GM23248 (cell line): Measurements from ENCODE around the gene S100A16. TPM values are rescaled to one million over a fixed set of nuclear protein-coding genes. Genes with fewer than 3 reads are reported as not detected.
"Not testable (repeated sequence)": the region's sequence is repeated elsewhere in the genome, so short reads cannot be mapped to it uniquely, and the experiment has no call there.

Experiments
- DNase-seq: peaks from one replicate; pipeline ENCODE4 v3.0.0-alpha.2; 2015
- H2AFZ ChIP-seq: fragments of 200-600 bp; sonication (generic); 2 replicates; pipeline ENCODE4 v1.6.1; 2016; ENCODE audit warnings: antibody characterized with exemption
- H3F3A ChIP-seq: fragments of 200-600 bp; sonication (generic); 2 replicates; pipeline ENCODE4 v1.6.1; 2016; ENCODE audit warnings: mild to moderate bottlenecking, antibody characterized with exemption, mixed run types; ENCODE audit not compliant: insufficient read depth
- H3K27ac ChIP-seq: fragments of 200-600 bp; sonication (generic); 2 replicates; pipeline ENCODE4 v1.5.1; 2016; ENCODE audit warnings: mild to moderate bottlenecking
- H3K27me3 ChIP-seq: fragments of 200-600 bp; sonication (generic); replicated peaks from 2 replicates; pipeline ENCODE4 v1.6.1; 2016; ENCODE audit warnings: mild to moderate bottlenecking; ENCODE audit not compliant: insufficient read depth
- H3K36me3 ChIP-seq: fragments of 200-600 bp; sonication (generic); 2 replicates; pipeline ENCODE4 v1.6.1; 2016; ENCODE audit warnings: low read depth, mild to moderate bottlenecking
- H3K4me1 ChIP-seq: fragments of 200-600 bp; sonication (generic); 2 replicates; pipeline ENCODE4 v1.6.1; 2016; ENCODE audit warnings: mild to moderate bottlenecking; ENCODE audit not compliant: insufficient read depth
- H3K4me2 ChIP-seq: fragments of 200-600 bp; sonication (generic); one replicate; pipeline ENCODE4 v1.6.1; 2016; ENCODE audit warnings: mild to moderate bottlenecking; ENCODE audit not compliant: unreplicated experiment
- H3K4me3 ChIP-seq: fragments of 200-600 bp; sonication (generic); 2 replicates; pipeline ENCODE4 v1.5.1; 2016; ENCODE audit warnings: mild to moderate bottlenecking
- H3K79me2 ChIP-seq: fragments of 200-600 bp; sonication (generic); 2 replicates; pipeline ENCODE4 v1.6.1; 2016; ENCODE audit warnings: mild to moderate bottlenecking; ENCODE audit not compliant: insufficient read depth
- H3K9ac ChIP-seq: fragments of 200-600 bp; sonication (generic); 2 replicates; pipeline ENCODE4 v1.6.1; 2016; ENCODE audit warnings: mild to moderate bottlenecking
- H3K9me2 ChIP-seq: fragments of 200-600 bp; sonication (generic); 2 replicates; pipeline ENCODE4 v1.6.1; 2016; ENCODE audit warnings: mixed run types, mild to moderate bottlenecking, moderate library complexity; ENCODE audit not compliant: insufficient read depth
- H3K9me3 ChIP-seq: fragments of 200-600 bp; sonication (generic); one replicate; pipeline ENCODE4 v1.6.1; 2017; ENCODE audit warnings: low read depth
- H4K20me1 ChIP-seq: fragments of 200-600 bp; sonication (generic); 2 replicates; pipeline ENCODE4 v1.6.0; 2016; ENCODE audit not compliant: insufficient read depth
- EZH2 ChIP-seq: fragments of 200-600 bp; sonication (generic); IDR thresholded peaks from 2 replicates; pipeline ENCODE4 v1.6.1; 2018; ENCODE audit warnings: antibody characterized with exemption, mild to moderate bottlenecking; ENCODE audit not compliant: insufficient read depth, poor library complexity, severe bottlenecking
- EZH2phosphoT487 ChIP-seq: fragments of 200-600 bp; sonication (generic); IDR thresholded peaks from 2 replicates; pipeline ENCODE4 v1.6.1; 2018; ENCODE audit warnings: antibody characterized with exemption, moderate library complexity, mild to moderate bottlenecking, low read depth; ENCODE audit not compliant: insufficient read depth
- WGBS, 2 experiments: methylation state at CpG; one replicate each; pipeline ENCODE4 v1.1.6; 2015 to 2017; ENCODE audit warnings: low lambda C conversion rate in 2 of 2, low coverage in 1 of 2; ENCODE audit errors: missing lambda C conversion rate in 2 of 2; 5-methylcytosine and 5-hydroxymethylcytosine counted together
- in situ Hi-C: fragments of 300-500 bp; cut with MboI; formaldehyde crosslinking; loops from 2 replicates; pipeline ENCODE4 v1.15.0; 2020
- polyA plus RNA-seq: library from polyadenylated mRNA; unstranded; fragments of >200 nt; fragmentation: Nextera tagmentation; extraction: Ambion mirVana; gene quantifications from 2 replicates; pipeline ENCODE4 v1.2.1, GENCODE V29; 2016
- total RNA-seq: library from RNA; depleted of rRNA; stranded (reverse); fragments of >200 nt; shearing (Covaris generic); gene quantifications from 2 replicates; pipeline ENCODE4 v1.2.3, GENCODE V29; 2014

The S100A16 gene
- total and polyA plus RNA-seq, 2 experiments from 2014 or later: 615 to 801 TPM

DNA sequence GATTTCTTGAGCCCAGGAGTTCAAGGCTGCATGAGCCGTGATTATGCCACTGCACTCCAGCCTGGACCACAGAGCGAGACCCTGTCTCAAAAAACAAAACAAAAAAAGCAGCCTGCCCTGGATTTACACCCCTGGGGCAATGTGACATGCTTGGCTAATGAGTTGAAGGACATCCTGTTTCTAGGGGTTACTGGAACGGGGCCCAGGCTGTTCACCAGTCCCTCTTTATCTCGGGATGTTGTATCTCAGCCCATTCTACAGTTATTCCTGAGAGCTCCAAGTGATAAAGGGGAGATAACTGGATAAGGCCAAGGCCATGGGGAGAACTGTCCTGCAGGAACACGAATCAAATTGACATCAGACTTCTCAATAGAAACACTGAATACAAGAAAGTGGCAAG is 25.6 kb downstream of the S100A16 start:
- Histone ChIP-seq H2AFZ (no peak overlapping the region), H3K27ac (no peak overlapping the region), H3K4me2 (no peak overlapping the region), H3F3A (0 out of 2 replicates have a peak, but pooled peaks cover 7% of the 10 kb centered on the region), H3K9ac (no peak overlapping the region), H3K9me2 (no peaks in the 10 kb centered on the region), H3K4me3 (no peak overlapping the region), H4K20me1 (no peaks in the 10 kb centered on the region), H3K4me1 (peaks cover 6% of the 10 kb centered on the region), H3K79me2 (no peaks in the 10 kb centered on the region), H3K27me3 (no peaks in the 10 kb centered on the region), H3K9me3 (no peaks in the 10 kb centered on the region), H3K36me3 (no peaks in the 10 kb centered on the region)
- no peak for DNase-seq
- no peak for TF ChIP-seq EZH2phosphoT487
- no peak for TF ChIP-seq EZH2
- WGBS, 2 experiments: 89 to 90% methylated on average over 5 of the region's 5 CpGs
- in situ Hi-C loops: no loop called here

DNA sequence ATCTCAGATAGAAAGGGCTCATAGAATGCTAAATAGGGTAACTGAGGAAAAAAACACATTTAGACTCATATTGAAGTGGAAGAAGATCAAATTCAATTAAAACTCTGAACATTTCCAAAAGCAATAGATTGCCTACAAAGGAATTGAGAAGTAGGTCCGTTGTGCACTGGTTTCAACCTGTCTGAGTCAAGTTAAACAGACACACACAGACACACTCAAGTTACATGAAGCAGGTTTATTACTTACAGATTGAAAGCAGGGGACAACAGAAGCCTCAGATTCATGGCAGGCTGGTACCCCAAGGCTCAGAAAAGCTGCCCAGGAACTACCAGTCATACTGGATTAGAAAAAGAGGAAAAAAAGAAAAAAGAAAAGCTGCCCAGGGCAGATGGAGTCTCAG is 26.6 kb downstream of the S100A16 start:
- peaks cover 6% of the 10 kb centered on the region for H3K4me1 ChIP-seq
- no peaks in the 10 kb centered on the region for H3K79me2 ChIP-seq
- in situ Hi-C loops: no loop called here
- TF ChIP-seq EZH2phosphoT487 (no peak), EZH2 (no peak)
- H3K9ac ChIP-seq: no peak overlapping the region
- WGBS, 2 experiments: 44 to 54% methylated on average over 1 of the region's 1 CpG
- H3F3A ChIP-seq: 0 out of 2 replicates have a peak, but pooled peaks cover 7% of the 10 kb centered on the region
- no peak for DNase-seq
- H3K4me2 ChIP-seq: no peak overlapping the region
- no peak overlapping the region for H2AFZ ChIP-seq
- H4K20me1 ChIP-seq: no peaks in the 10 kb centered on the region
- no peaks in the 10 kb centered on the region for H3K9me2 ChIP-seq
- H3K4me3 ChIP-seq: no peak overlapping the region
- H3K27me3 ChIP-seq: no peaks in the 10 kb centered on the region
- no peak overlapping the region for H3K27ac ChIP-seq
- no peaks in the 10 kb centered on the region for H3K9me3 ChIP-seq
- H3K36me3 ChIP-seq: no peaks in the 10 kb centered on the region

DNA sequence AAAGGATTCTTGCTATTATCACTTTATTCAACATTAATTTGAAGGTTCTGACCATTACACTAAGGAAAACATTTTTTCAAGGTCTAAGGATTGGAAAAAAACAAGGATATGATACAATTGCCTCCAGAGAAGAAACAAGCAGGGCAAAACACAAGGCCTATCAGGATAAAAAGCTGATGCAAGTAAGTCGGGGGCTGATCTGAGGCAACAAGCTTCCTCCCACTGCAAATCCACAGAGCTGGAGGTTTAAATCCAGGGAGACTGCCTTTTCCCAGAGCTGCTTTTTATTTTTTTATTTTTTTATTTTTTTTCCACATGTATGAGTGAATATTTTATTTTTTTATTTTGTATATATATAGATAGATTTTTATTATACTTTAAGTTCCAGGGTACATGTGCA is 27.9 kb downstream of the S100A16 start:
- DNase-seq: no peak

DNA sequence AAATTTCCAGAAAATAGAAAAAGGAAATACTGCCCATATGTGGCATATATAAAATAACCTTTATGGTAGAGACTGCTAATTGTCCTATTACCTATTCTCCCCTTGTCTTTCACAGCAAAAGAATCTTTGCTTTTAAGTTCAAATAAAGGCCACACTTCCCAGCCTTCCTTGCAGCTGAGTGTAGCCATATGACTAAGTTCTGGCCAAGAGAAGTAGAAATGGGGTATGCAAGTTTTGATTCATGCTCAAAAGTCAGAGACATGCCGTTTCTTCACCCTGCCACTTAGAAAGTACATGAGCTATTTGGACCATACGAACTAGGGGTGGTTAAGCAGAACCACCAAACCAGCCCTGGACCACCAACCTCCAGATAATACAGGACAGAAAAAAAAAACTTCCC is 29.0 kb downstream of the S100A16 start:
- no peaks in the 10 kb centered on the region for H3K27me3 ChIP-seq
- no peaks in the 10 kb centered on the region for H3K36me3 ChIP-seq
- H3K4me1 ChIP-seq: peaks cover 11% of the 10 kb centered on the region
- no peaks in the 10 kb centered on the region for H4K20me1 ChIP-seq
- H3F3A ChIP-seq: peaks cover 16% of the 10 kb centered on the region
- DNase-seq: peak; percentile 47
- H3K9me2 ChIP-seq: no peaks in the 10 kb centered on the region
- H3K9me3 ChIP-seq: no peaks in the 10 kb centered on the region
- 58 to 63% methylated on average over 2 of the region's 2 CpGs for WGBS, 2 experiments
- H3K4me3 ChIP-seq: no peak overlapping the region
- no peak overlapping the region for H3K27ac ChIP-seq
- H3K79me2 ChIP-seq: no peaks in the 10 kb centered on the region
- in situ Hi-C loops: no loop called here
- H2AFZ ChIP-seq: no peak overlapping the region
- TF ChIP-seq EZH2phosphoT487 (no peak), EZH2 (no peak)
- no peak overlapping the region for H3K4me2 ChIP-seq
- no peak overlapping the region for H3K9ac ChIP-seq

More for the DNA sequence above, 27.9 kb downstream of the S100A16 start:
- no peaks in the 10 kb centered on the region for H3K79me2 ChIP-seq
- no peak overlapping the region for H3K27ac ChIP-seq
- no peak overlapping the region for H2AFZ ChIP-seq
- 0 out of 2 replicates have a peak, but pooled peaks cover 7% of the 10 kb centered on the region for H3F3A ChIP-seq
- no peaks in the 10 kb centered on the region for H4K20me1 ChIP-seq
- no peak overlapping the region for H3K9ac ChIP-seq
- 94 to 97% methylated on average over 1 of the region's 1 CpG for WGBS, 2 experiments
- H3K4me1 ChIP-seq: peaks cover 6% of the 10 kb centered on the region
- H3K36me3 ChIP-seq: no peaks in the 10 kb centered on the region
- H3K9me2 ChIP-seq: no peaks in the 10 kb centered on the region
- no peak overlapping the region for H3K4me3 ChIP-seq
- TF ChIP-seq EZH2 (no peak), EZH2phosphoT487 (no peak)
- in situ Hi-C loops: no loop called here
- no peaks in the 10 kb centered on the region for H3K27me3 ChIP-seq
- no peak overlapping the region for H3K4me2 ChIP-seq
- H3K9me3 ChIP-seq: no peaks in the 10 kb centered on the region

DNA sequence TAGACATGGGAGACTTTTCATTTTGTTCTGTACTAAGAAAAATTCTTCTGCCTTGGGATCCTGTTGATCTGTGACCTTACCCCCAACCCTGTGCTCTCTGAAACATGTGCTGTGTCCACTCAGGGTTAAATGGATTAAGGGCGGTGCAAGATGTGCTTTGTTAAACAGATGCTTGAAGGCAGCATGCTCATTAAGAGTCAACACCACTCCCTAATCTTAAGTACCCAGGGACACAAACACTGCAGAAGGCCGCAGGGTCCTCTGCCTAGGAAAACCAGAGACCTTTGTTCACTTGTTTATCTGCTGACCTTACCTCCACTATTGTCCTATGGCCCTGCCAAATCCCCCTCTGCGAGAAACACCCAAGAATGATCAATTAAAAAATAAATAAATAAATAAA is 29.4 kb downstream of the S100A16 start:
- H4K20me1 ChIP-seq, H3K27me3 ChIP-seq, in situ Hi-C loops, H2AFZ ChIP-seq, DNase-seq, H3K27ac ChIP-seq, H3K4me2 ChIP-seq, H3K9me3 ChIP-seq, H3K9me2 ChIP-seq, H3K4me3 ChIP-seq, H3K79me2 ChIP-seq, H3K9ac ChIP-seq, H3K36me3 ChIP-seq: not testable (repeated sequence)
- Histone ChIP-seq H3K4me1 (peaks cover 16% of the 10 kb centered on the region), H3F3A (peaks cover 20% of the 10 kb centered on the region)
- 91 to 95% methylated on average over 3 of the region's 3 CpGs for WGBS, 2 experiments

DNA sequence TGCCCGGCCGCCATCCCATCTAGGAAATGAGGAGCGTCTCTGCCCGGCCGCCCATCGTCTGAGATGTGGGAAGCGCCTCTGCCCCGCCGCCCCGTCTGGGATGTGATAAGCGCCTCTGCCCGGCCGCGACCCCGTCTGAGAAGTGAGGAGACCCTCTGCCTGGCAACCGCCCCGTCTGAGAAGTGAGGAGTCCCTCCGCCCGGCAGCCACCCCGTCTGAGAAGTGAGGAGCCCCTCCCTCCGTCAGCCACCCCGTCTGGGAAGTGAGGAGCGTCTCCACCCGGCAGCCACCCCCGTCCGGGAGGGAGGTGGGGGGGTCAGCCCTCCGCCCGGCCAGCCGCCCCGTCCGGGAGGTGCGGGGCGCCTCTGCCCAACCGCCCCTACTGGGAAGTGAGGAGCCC is 30.1 kb downstream of the S100A16 start:
- H2AFZ ChIP-seq, H3K9me3 ChIP-seq, H3K9me2 ChIP-seq, H3K27me3 ChIP-seq, H3K36me3 ChIP-seq, H3K4me3 ChIP-seq, H3K27ac ChIP-seq, H3K79me2 ChIP-seq, DNase-seq, in situ Hi-C loops, H4K20me1 ChIP-seq, H3K4me2 ChIP-seq, H3K9ac ChIP-seq: not testable (repeated sequence)
- peaks cover 25% of the 10 kb centered on the region for H3F3A ChIP-seq
- H3K4me1 ChIP-seq: peaks cover 23% of the 10 kb centered on the region
- WGBS, 2 experiments: 95 to 96% methylated on average over 10 to 34 of the region's 34 CpGs
